IMR-90 (cell line): ENCODE data around the gene TOGARAM2. TPM values are rescaled to one million over a fixed set of nuclear protein-coding genes. Genes with fewer than 3 reads are reported as not detected.
A peak's percentile ranks its signal among the peaks of the same experiment; 100 is the strongest.

Experiments
- ATAC-seq: fragments of 200-7000 bp; cut with Tn5 transposase; 2 replicates; pipeline ENCODE4 v1.9.1; 2020; ENCODE audit warnings: low read depth, mild to moderate bottlenecking, moderate library complexity
- BruUV-seq: library from RNA; stranded (reverse); fragments of 400-500 nt; replicated peaks from 2 replicates; lab custom pipeline; 2021; lab: Mats Ljungman, UMichigan
- CTCF ChIA-PET: fragments of 300-600 bp; formaldehyde crosslinking; extraction: SDS; loops from one replicate; lab custom pipeline; 2021; ENCODE audit warnings: antibody characterized with exemption; lab: Yijun Ruan, JAX
- POLR2A ChIA-PET: fragments of 300-600 bp; sonication (Branson Sonifier 250); formaldehyde crosslinking; loops from one replicate; lab custom pipeline; 2022; ENCODE audit warnings: antibody characterized with exemption; ENCODE audit not compliant: unreplicated experiment; lab: Charles Lee
- DNase-seq: peaks from one replicate; pipeline ENCODE4 v3.0.0; 2013
- H2AFZ ChIP-seq: replicated peaks from 2 replicates; pipeline ENCODE3; 2013; ENCODE audit warnings: low read length, mild to moderate bottlenecking; ENCODE audit not compliant: poor library complexity
- H2AK5ac ChIP-seq: 2 replicates; pipeline ENCODE4 v1.6.1; 2013; ENCODE audit warnings: low read depth, low read length, inconsistent platforms
- H2AK9ac ChIP-seq: replicated peaks from 2 replicates; pipeline ENCODE3; 2013; ENCODE audit warnings: mild to moderate bottlenecking, low read depth, low read length, moderate library complexity; ENCODE audit not compliant: poor library complexity
- H2BK120ac ChIP-seq: 2 replicates; pipeline ENCODE4 v1.6.1; 2013; ENCODE audit warnings: low read depth, low read length, inconsistent platforms
- H2BK15ac ChIP-seq: 3 replicates; pipeline ENCODE4 v1.6.1; 2013; ENCODE audit warnings: low read depth, low read length, inconsistent platforms
- H2BK20ac ChIP-seq: 2 replicates; pipeline ENCODE4 v1.6.1; 2013; ENCODE audit warnings: low read depth, mild to moderate bottlenecking, inconsistent platforms, low read length, moderate library complexity
- H2BK5ac ChIP-seq: 2 replicates; pipeline ENCODE4 v1.6.1; 2013; ENCODE audit warnings: mild to moderate bottlenecking, low read depth, low read length, inconsistent platforms; ENCODE audit not compliant: poor library complexity, severe bottlenecking
- H3K14ac ChIP-seq: replicated peaks from 2 replicates; pipeline ENCODE4 v1.6.1; 2013; ENCODE audit warnings: low read depth, low read length, inconsistent platforms
- H3K18ac ChIP-seq: 2 replicates; pipeline ENCODE4 v1.6.1; 2013; ENCODE audit warnings: low read depth, low read length, control low read depth
- H3K23ac ChIP-seq: 2 replicates; pipeline ENCODE4 v1.6.1; 2013; ENCODE audit warnings: low read depth, low read length, inconsistent platforms
- H3K27ac ChIP-seq: 2 replicates; pipeline ENCODE4 v1.5.1; 2013; ENCODE audit warnings: mild to moderate bottlenecking, control low read depth, low read length; ENCODE audit not compliant: insufficient read depth
- H3K27me3 ChIP-seq: 2 replicates; pipeline ENCODE4 v1.6.1; 2013; ENCODE audit warnings: low read length; ENCODE audit not compliant: control insufficient read depth, insufficient read depth
- H3K36me3 ChIP-seq: 2 replicates; pipeline ENCODE4 v1.6.1; 2013; ENCODE audit warnings: low read length, mixed read lengths; ENCODE audit not compliant: control insufficient read depth, insufficient read depth
- H3K4ac ChIP-seq: 2 replicates; pipeline ENCODE4 v1.6.1; 2013; ENCODE audit warnings: low read depth, low read length, inconsistent platforms
- H3K4me1 ChIP-seq: 2 replicates; pipeline ENCODE4 v1.6.1; 2013; ENCODE audit warnings: low read length, mixed read lengths; ENCODE audit not compliant: control insufficient read depth, insufficient read depth
- H3K4me2 ChIP-seq: 2 replicates; pipeline ENCODE4 v1.6.1; 2013; ENCODE audit warnings: low read depth, mild to moderate bottlenecking, control low read depth, low read length, moderate library complexity
- H3K4me3 ChIP-seq: 2 replicates; pipeline ENCODE4 v1.5.1; 2013; ENCODE audit warnings: low read depth, mild to moderate bottlenecking, control low read depth, low read length, moderate library complexity; ENCODE audit not compliant: insufficient read depth
- H3K56ac ChIP-seq: 2 replicates; pipeline ENCODE4 v1.6.1; 2013; ENCODE audit warnings: low read length, inconsistent platforms; ENCODE audit not compliant: insufficient read depth; ENCODE audit errors: extremely low read depth
- H3K79me1 ChIP-seq, 2 experiments: 2 replicates each; pipeline ENCODE4 v1.6.1; 2013; ENCODE audit warnings: low read length in 2 of 2, inconsistent platforms in 1 of 2, low read depth in 1 of 2
- H3K9ac ChIP-seq: 2 replicates; pipeline ENCODE4 v1.6.1; 2013; ENCODE audit warnings: low read depth, low read length, control low read depth
- H3K9me1 ChIP-seq: 2 replicates; pipeline ENCODE4 v1.6.1; 2013; ENCODE audit warnings: low read length, inconsistent platforms; ENCODE audit not compliant: insufficient read depth
- H3K9me3 ChIP-seq: 2 replicates; pipeline ENCODE4 v1.6.1; 2013; ENCODE audit warnings: low read length; ENCODE audit not compliant: control insufficient read depth, insufficient read depth
- H4K20me1 ChIP-seq: 2 replicates; pipeline ENCODE4 v1.6.1; 2013; ENCODE audit warnings: low read length, inconsistent platforms; ENCODE audit not compliant: insufficient read depth
- H4K5ac ChIP-seq: 2 replicates; pipeline ENCODE4 v1.6.1; 2013; ENCODE audit warnings: mild to moderate bottlenecking, low read depth, low read length, control low read depth
- H4K8ac ChIP-seq, 2 experiments: 2 replicates each; pipeline ENCODE4 v1.6.1; 2013; ENCODE audit warnings: low read depth in 2 of 2, low read length in 2 of 2, control low read depth in 1 of 2, inconsistent platforms in 1 of 2
- H4K91ac ChIP-seq: 2 replicates; pipeline ENCODE4 v1.6.1; 2013; ENCODE audit warnings: low read depth, low read length, inconsistent platforms; ENCODE audit not compliant: insufficient read depth
- BHLHE40 ChIP-seq: fragments of 150-350 bp; IDR thresholded peaks from 2 replicates; pipeline ENCODE4 v1.6.1; 2016; ENCODE audit warnings: mild to moderate bottlenecking, low read depth, low read length
- CEBPB ChIP-seq: IDR thresholded peaks from 2 replicates; pipeline ENCODE4 v1.6.1; 2012; ENCODE audit warnings: low read depth, low read length, improper control_type of control experiment
- MXI1 ChIP-seq: IDR thresholded peaks from 2 replicates; pipeline ENCODE4 v1.6.1; 2012; ENCODE audit warnings: low read depth, mild to moderate bottlenecking, low read length, moderate library complexity, borderline replicate concordance
- USF2 ChIP-seq: fragments of 150-350 bp; IDR thresholded peaks from 2 replicates; pipeline ENCODE4 v1.6.1; 2017; ENCODE audit warnings: mild to moderate bottlenecking, antibody characterized with exemption, low read length, low read depth
- WGBS, 2 experiments: methylation state at CpG; one replicate each; pipeline versions ENCODE4 v1.1.5 to v1.1.7; 2013; ENCODE audit warnings: missing lambda C conversion rate in 2 of 2; ENCODE audit not compliant: insufficient read length in 1 of 2; ENCODE audit errors: extremely low coverage in 2 of 2; 5-methylcytosine and 5-hydroxymethylcytosine counted together
- dilution Hi-C: fragments of 300-500 bp; cut with HindIII; formaldehyde crosslinking; loops from one replicate; pipeline ENCODE4 v1.14.3; 2018; ENCODE audit warnings: low sequenced_read_pairs; ENCODE audit not compliant: unreplicated experiment
- in situ Hi-C: fragments of 300-500 bp; cut with MboI; formaldehyde crosslinking; loops from 3 replicates; pipeline ENCODE4 v1.14.3; 2019; ENCODE audit warnings: low sequenced_read_pairs, inconsistent platforms, mixed read lengths
- intact Hi-C: fragments of 100-400 bp; cut with micrococcal nuclease; formaldehyde crosslinking; loops from 2 replicates; pipeline ENCODE4 v1.10.0; 2022
- polyA plus RNA-seq, 3 experiments: library from polyadenylated mRNA; depleted of rRNA; stranded (reverse); fragments of >200 nt; gene quantifications; 2 replicates each; pipeline ENCODE4 v1.2.3, GENCODE V29; 2012; ENCODE audit warnings: low replicate concordance in 1 of 3
- total RNA-seq: library from RNA; depleted of rRNA; stranded (reverse); fragments of >200 nt; gene quantifications from 2 replicates; pipeline ENCODE4 v1.2.3, GENCODE V29; 2012

The TOGARAM2 gene
- total and polyA plus RNA-seq, 2 of the 4 experiments (the other 2 are of a cell fraction): under 0.01 to 0.38 TPM

GRCh38 chr2:29075894-29076705 is 95.0 kb downstream of the TOGARAM2 start:
- Histone ChIP-seq H3K18ac (no peak overlapping the region), H3K4ac (no peak overlapping the region), H4K8ac (peak overlapping the region in 1 of 2 experiments; percentile 2; a peak in 1 of 4 replicates), H3K27ac (no peak overlapping the region), H2BK15ac (no peak overlapping the region), H3K79me1 (no peaks in the 10 kb centered on the region), H4K5ac (no peak overlapping the region), H2BK20ac (no peak overlapping the region), H3K4me2 (peak overlapping the region; percentile 16), H3K36me3 (no peaks in the 10 kb centered on the region), H2BK120ac (0 out of 2 replicates have a peak overlapping the region, but pooled peaks have one; percentile 6), H3K56ac (no peak overlapping the region), H4K91ac (no peak overlapping the region), H4K20me1 (no peaks in the 10 kb centered on the region), H3K14ac (0 out of 2 replicates have a peak overlapping the region, but pooled peaks have one; percentile 19), H3K9me3 (peaks cover 11% of the 10 kb centered on the region), H3K27me3 (peaks cover 6% of the 10 kb centered on the region), H3K23ac (0 out of 2 replicates have a peak overlapping the region, but pooled peaks have one; percentile 21), H2BK5ac (no peak overlapping the region), H2AK9ac (no peak overlapping the region), H3K4me3 (no peak overlapping the region), H2AK5ac (no peak overlapping the region), H2AFZ (peak overlapping the region; percentile 65), H3K9me1 (no peaks in the 10 kb centered on the region), H3K4me1 (no peaks in the 10 kb centered on the region), H3K9ac (no peak overlapping the region)
- intact Hi-C loops: no loop called here
- dilution Hi-C loops: no loop called here
- ChIA-PET POLR2A (no interaction called here), CTCF (interaction anchor here (0.7 to 1.7 kb wide), 3 partner anchors 10 to 31 kb away, joined by 3 to 4 read pairs (median 3); no protein-coding TSS in a partner anchor)
- WGBS, 2 experiments: 0% methylated on average over 3 of the region's 14 CpGs; no CpG with 5 or more reads in 1 of the 2 experiments
- in situ Hi-C loops: no loop called here
- TF ChIP-seq BHLHE40: no peak
- peak; percentile 41; the same call in 1 of the 2 replicates for TF ChIP-seq USF2
- TF ChIP-seq CEBPB: peak; percentile 61; the same call in 1 of the 2 replicates
- TF ChIP-seq MXI1: no peak
- BruUV-seq: no TSS peak
- DNase-seq (peak; percentile 44), ATAC-seq (peak; percentile 91)
